ENCODE measurements around the gene CEP350.

The CEP350 gene

GRCh38 chr1:179973198-179974110 lies 18.8 kb downstream of the CEP350 start:
- no peak for DNase-seq (ENCODE audit: low spot score)
- Histone ChIP-seq H3K4me3 (no peak overlapping the region), H3K27ac (no peak overlapping the region)
- TF ChIP-seq CTCF (IDR thresholded peaks at IDR 0.05): no peak

- no peak overlapping the region for H3K4me3 ChIP-seq
- DNase-seq (ENCODE audit: low spot score): no peak
- no peak overlapping the region for H3K27ac ChIP-seq
- TF ChIP-seq CTCF (IDR thresholded peaks at IDR 0.05): no peak
Measured at GRCh38 chr1:179976970-179977651, 22.5 kb downstream of the CEP350 start.

- H3K4me3 ChIP-seq: no peak overlapping the region
- DNase-seq (ENCODE audit: low spot score): no peak
- H3K27ac ChIP-seq: no peak overlapping the region
- no peak for TF ChIP-seq CTCF (IDR thresholded peaks at IDR 0.05)
Measured at GRCh38 chr1:179978199-179979079, 23.8 kb downstream of the CEP350 start.

- no peak for DNase-seq (ENCODE audit: low spot score)
- TF ChIP-seq CTCF (IDR thresholded peaks at IDR 0.05): no peak
- Histone ChIP-seq H3K27ac (no peak overlapping the region), H3K4me3 (no peak overlapping the region)
Measured at GRCh38 chr1:179984101-179984500, 29.5 kb downstream of the CEP350 start.

GRCh38 chr1:179984942-179985341 lies 30.3 kb downstream of the CEP350 start:
- Histone ChIP-seq H3K27ac (no peak overlapping the region), H3K4me3 (no peak overlapping the region)
- TF ChIP-seq CTCF (IDR thresholded peaks at IDR 0.05): no peak
- DNase-seq (ENCODE audit: low spot score): no peak

GRCh38 chr1:179990847-179991246 lies 36.2 kb downstream of the CEP350 start:
- Histone ChIP-seq H3K4me3 (no peak overlapping the region), H3K27ac (no peak overlapping the region)
- no peak for TF ChIP-seq CTCF (IDR thresholded peaks at IDR 0.05)
- DNase-seq (ENCODE audit: low spot score): no peak

Data from coronary artery (tissue), 2 donors.